ENCODE results near the gene SLFN12.

DNA sequence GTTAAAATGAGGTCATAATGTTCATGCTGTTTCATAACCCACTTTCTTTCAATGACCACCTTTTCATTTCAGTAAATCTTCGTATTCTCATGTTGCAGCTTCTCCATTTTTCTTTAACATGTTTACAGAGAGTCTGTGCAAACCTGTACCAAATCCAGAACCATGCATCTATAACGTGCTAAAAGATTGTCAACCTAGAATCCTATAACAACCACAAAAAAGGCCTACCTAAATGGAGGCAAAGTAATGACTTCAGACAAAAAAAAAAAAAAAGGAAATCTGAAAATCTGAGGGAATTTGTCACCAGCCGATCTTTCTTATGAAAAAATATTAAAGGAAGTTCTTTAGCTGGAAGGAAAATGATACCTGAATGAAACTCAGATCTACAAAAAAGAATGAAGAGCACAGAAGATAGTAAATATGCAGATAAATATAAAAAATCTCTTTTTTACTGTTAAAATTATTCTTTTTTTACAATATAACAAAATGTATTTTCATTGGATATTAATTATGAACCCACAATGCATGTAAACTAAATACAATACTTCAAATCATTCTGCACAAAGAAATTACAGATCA is 57.4 kb downstream of the SLFN12 start:
- TF ChIP-seq YBX1 (IDR thresholded peaks at IDR 0.05) (no peak), NR2C1 (IDR thresholded peaks at IDR 0.05) (no peak), HDAC2 (IDR thresholded peaks at IDR 0.05) (no peak), ZNF384 (IDR thresholded peaks at IDR 0.05; ENCODE audit: borderline replicate concordance, low read depth, low read length) (no peak), CBX3 (IDR thresholded peaks at IDR 0.05; ENCODE audit: borderline replicate concordance, low read depth) (no peak), POLR2A (IDR thresholded peaks at IDR 0.05; ENCODE audit: low read depth, low read length) (no peak)
